Osteoblast (primary cell): ENCODE measurements around the gene CALM3. TPM values are rescaled to one million over a fixed set of nuclear protein-coding genes. Genes with fewer than 3 reads are reported as not detected.

Experiments
- DNase-seq: peaks from one replicate; pipeline ENCODE4 v3.0.0; 2011; ENCODE audit warnings: low spot score, mixed read lengths; ENCODE audit not compliant: insufficient read length; ENCODE audit errors: missing footprints
- H2AFZ ChIP-seq: 2 replicates; pipeline ENCODE4 v1.6.0; 2011; ENCODE audit warnings: mild to moderate bottlenecking, low read length
- H3K27ac ChIP-seq: 2 replicates; pipeline ENCODE4 v1.5.1; 2011; ENCODE audit warnings: mild to moderate bottlenecking, low read depth, low read length, moderate library complexity
- H3K27me3 ChIP-seq: 2 replicates; pipeline ENCODE4 v1.6.0; 2012; ENCODE audit warnings: mild to moderate bottlenecking, control low read depth, inconsistent platforms, low read length, moderate library complexity; ENCODE audit not compliant: insufficient read depth
- H3K36me3 ChIP-seq: 2 replicates; pipeline ENCODE4 v1.5.1; 2011; ENCODE audit warnings: mild to moderate bottlenecking, low read length, control low read depth, moderate library complexity; ENCODE audit not compliant: insufficient read depth
- H3K4me1 ChIP-seq: 2 replicates; pipeline ENCODE4 v1.5.1; 2011; ENCODE audit warnings: mild to moderate bottlenecking, low read length, control low read depth, moderate library complexity; ENCODE audit not compliant: insufficient read depth
- H3K4me2 ChIP-seq: 2 replicates; pipeline ENCODE4 v1.6.0; 2011; ENCODE audit warnings: mild to moderate bottlenecking, low read length; ENCODE audit not compliant: insufficient read depth
- H3K4me3 ChIP-seq: fragments of 200-600 bp; sonication (generic); 3 replicates; pipeline ENCODE4 v1.5.1; 2012; ENCODE audit warnings: mild to moderate bottlenecking, low read length, inconsistent platforms; ENCODE audit not compliant: insufficient read depth
- H3K79me2 ChIP-seq: 2 replicates; pipeline ENCODE4 v1.6.0; 2012; ENCODE audit warnings: mild to moderate bottlenecking, low read length, control low read depth, inconsistent platforms; ENCODE audit not compliant: insufficient read depth
- H3K9me3 ChIP-seq: 2 replicates; pipeline ENCODE4 v1.5.1; 2011; ENCODE audit warnings: low read depth, low read length, control low read depth
- H4K20me1 ChIP-seq: 2 replicates; pipeline ENCODE4 v1.6.0; 2012; ENCODE audit warnings: mild to moderate bottlenecking, low read length, control low read depth; ENCODE audit not compliant: insufficient read depth
- total RNA-seq: library from RNA; depleted of rRNA; stranded (reverse); fragments of >200 nt; gene quantifications from 2 replicates; pipeline ENCODE4 v1.2.3, GENCODE V29; 2012
- TF ChIP-seq, protein P1 (sequence below): IDR thresholded peaks from 2 replicates; pipeline ENCODE4 v1.5.1; 2011; ENCODE audit warnings: mild to moderate bottlenecking, low read depth, low read length, moderate library complexity; ENCODE audit errors: extremely low read depth

Gene CALM3
- total RNA-seq, 1 donor: 124 TPM

DNA sequence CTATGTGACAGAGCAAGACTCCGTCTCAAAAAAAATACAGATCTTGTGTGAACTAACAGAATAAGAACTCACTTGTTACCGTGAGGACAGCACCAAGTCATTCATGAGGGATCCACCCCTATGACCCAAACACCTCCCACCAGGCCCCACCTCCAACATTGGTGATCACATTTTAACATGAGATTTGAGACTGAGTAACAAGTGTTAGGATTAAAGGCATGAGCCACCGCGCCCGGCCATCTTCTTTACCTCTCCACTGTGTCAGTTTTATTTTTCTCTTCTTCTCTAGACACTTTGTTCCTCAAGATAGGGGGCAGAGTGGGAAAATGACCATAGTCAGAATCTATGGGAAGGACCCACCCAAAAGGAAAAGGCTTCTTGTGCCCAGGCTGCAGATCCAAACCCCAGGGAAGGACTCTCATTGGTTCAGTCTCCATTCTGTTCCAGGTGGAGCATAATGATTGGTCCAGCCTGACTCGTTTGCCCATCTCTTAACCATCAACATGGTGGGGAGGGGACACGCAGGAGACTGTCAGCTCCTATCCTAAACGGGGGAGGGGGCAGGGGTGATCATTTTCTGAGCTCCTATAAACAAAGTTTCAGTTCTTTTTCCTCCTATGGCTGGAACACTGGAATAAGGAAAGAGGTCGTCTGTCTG, 1.3 kb upstream of the CALM3 start:
- Histone ChIP-seq H3K4me2 (peak overlapping the region; percentile 96), H3K36me3 (no peaks in the 10 kb centered on the region), H3K4me3 (peak overlapping the region; percentile 99), H3K9me3 (no peaks in the 10 kb centered on the region), H3K79me2 (peaks cover 38% of the 10 kb centered on the region), H3K27ac (peak overlapping the region; percentile 100), H3K27me3 (no peaks in the 10 kb centered on the region), H4K20me1 (peaks cover 25% of the 10 kb centered on the region), H2AFZ (peak overlapping the region; percentile 99), H3K4me1 (peaks cover 24% of the 10 kb centered on the region)
- TF ChIP-seq, protein P1, sequence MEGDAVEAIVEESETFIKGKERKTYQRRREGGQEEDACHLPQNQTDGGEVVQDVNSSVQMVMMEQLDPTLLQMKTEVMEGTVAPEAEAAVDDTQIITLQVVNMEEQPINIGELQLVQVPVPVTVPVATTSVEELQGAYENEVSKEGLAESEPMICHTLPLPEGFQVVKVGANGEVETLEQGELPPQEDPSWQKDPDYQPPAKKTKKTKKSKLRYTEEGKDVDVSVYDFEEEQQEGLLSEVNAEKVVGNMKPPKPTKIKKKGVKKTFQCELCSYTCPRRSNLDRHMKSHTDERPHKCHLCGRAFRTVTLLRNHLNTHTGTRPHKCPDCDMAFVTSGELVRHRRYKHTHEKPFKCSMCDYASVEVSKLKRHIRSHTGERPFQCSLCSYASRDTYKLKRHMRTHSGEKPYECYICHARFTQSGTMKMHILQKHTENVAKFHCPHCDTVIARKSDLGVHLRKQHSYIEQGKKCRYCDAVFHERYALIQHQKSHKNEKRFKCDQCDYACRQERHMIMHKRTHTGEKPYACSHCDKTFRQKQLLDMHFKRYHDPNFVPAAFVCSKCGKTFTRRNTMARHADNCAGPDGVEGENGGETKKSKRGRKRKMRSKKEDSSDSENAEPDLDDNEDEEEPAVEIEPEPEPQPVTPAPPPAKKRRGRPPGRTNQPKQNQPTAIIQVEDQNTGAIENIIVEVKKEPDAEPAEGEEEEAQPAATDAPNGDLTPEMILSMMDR: no peak
- peak; percentile 73 for DNase-seq

- Histone ChIP-seq H3K4me1 (peaks cover 24% of the 10 kb centered on the region), H3K36me3 (peaks cover 2% of the 10 kb centered on the region), H2AFZ (peak overlapping the region; percentile 99), H3K27me3 (no peaks in the 10 kb centered on the region), H3K9me3 (no peaks in the 10 kb centered on the region), H3K79me2 (peaks cover 47% of the 10 kb centered on the region), H3K27ac (peak overlapping the region; percentile 100), H3K4me2 (peak overlapping the region; percentile 96), H4K20me1 (peaks cover 33% of the 10 kb centered on the region), H3K4me3 (peak overlapping the region; percentile 99)
- TF ChIP-seq, protein P1: no peak
- peak; percentile 99 for DNase-seq
These were observed 479 bp upstream of the CALM3 start for GRCh38 chr19:46600384-46601317.

GRCh38 chr19:46602392-46603194, 1.5 kb downstream of the CALM3 start:
- peak overlapping the region; percentile 81 for H3K27ac ChIP-seq
- peak overlapping the region; percentile 95 for H3K4me2 ChIP-seq
- H4K20me1 ChIP-seq: peaks cover 52% of the 10 kb centered on the region
- H3K27me3 ChIP-seq: no peaks in the 10 kb centered on the region
- H3K9me3 ChIP-seq: no peaks in the 10 kb centered on the region
- peaks cover 22% of the 10 kb centered on the region for H3K36me3 ChIP-seq
- peak overlapping the region; percentile 99 for H3K4me3 ChIP-seq
- DNase-seq: peak; percentile 87
- TF ChIP-seq, protein P1: no peak
- H3K79me2 ChIP-seq: peaks cover 66% of the 10 kb centered on the region
- H3K4me1 ChIP-seq: peaks cover 24% of the 10 kb centered on the region
- peak overlapping the region; percentile 35 for H2AFZ ChIP-seq
